Activated naive CD4-positive, alpha-beta T cell treated with Interleukin-2 at 50 U/mL for 16 hours (primary cell): Measurements from ENCODE around the gene RPTOR.

Source experiments
- DNase-seq: peaks from one replicate; pipeline ENCODE4 v3.0.0-alpha.2; 2020

Gene RPTOR

GRCh38 chr17:80671039-80671824 lies 126.6 kb downstream of the RPTOR start:
- DNase-seq, result no peak

DNA sequence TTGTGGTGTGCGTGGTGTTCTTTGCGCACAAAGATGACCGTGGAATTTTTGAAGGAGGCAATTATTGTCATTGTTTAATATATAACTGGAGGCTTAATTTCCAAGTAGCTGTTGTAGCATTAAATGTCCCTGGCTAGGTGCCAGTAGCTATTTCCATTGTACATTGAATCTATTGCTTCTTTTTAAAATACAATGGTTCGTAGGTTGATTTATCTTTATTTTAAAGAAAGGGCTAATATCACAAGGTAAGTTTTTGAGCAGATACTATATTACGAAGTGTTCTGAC lies 127.1 kb downstream of the RPTOR start:
- DNase-seq, result no peak

DNA sequence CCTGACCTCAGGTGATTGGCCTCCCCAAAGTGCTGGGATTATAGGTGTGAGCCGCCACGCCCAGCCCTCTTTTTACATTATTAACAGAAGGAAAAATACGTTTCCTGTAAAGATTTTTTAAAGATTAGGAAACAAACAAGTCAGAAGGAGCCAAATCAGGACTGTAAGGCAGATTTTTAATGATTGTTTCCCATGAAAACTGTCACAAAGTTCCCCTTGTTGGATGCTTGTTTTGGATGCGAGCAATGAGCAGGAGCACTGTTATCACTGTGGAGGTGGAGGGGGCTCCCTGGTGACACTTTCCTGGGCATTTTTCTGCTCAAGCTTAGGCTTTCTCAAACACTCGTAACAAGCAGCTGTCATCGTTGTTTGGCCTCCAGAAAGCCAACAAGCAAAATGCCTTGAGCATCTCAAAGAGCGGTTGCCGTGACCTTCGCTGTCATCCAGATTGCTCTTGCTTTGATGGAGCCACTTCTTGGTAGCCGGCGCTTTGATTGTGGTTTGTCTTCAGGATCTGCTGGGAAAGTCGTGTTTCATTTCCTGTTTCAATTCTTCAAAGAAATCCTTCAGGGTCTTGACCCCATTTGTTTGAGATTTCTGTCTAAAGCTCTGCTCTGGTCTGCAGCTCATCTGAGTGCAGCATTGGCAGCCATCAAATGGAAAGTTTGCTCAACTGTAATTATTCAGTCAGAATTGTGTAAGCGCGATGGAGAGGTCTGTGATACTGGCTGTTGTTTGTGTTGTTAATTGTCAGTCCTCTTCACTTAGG lies 128.7 kb downstream of the RPTOR start:
- no peak for DNase-seq

- DNase-seq, result no peak
Measured at GRCh38 chr17:80675438-80676095, 130.9 kb downstream of the RPTOR start.

DNA sequence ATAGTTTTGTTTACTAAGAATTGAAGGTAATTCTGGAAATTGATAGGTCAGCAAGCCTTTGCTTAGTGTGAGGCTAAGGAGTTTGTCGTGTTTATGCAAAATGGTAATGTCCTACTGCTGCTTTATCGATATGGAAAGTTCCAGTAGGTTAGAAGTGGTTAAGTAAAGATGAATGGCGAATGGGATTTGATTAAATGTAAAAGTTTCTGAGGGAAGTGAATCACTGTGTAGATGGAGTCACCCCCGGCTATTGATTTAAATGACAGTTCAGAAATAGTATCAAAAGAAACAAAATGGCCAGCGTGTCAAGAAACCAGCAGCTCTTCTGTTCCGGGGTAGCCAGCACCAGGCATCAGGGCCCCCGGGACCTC lies 131.4 kb downstream of the RPTOR start:
- no peak for DNase-seq

GRCh38 chr17:80676564-80676963 lies 131.9 kb downstream of the RPTOR start:
- no peak for DNase-seq

DNA sequence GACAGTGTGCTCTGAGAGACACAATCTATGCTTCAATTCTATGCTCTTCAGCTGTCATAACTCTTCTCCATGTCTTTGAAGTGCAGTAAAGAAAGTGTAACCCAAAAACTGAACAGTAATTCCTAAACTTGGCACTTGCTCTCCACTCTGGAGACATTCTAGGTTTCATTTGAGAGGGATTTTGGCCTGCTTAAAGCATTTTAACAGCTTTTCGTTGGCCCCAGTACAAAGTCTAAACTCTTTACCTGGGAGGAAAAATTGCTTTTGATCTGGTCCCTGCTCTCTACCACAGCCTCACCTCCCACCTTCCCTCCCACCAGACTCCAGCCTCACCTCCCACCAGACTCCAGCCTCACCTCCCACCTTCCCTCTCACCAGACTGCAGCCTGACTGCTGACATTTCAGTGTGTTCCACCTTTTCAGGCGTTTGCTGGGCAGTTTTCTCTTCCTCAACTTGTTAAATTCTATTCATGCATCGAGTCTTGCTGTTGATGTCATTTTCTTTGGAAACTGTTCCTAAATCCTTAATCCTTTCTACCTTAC lies 132.6 kb downstream of the RPTOR start:
- no peak for DNase-seq

- no peak for DNase-seq
Measured at GRCh38 chr17:80679816-80680215, 135.2 kb downstream of the RPTOR start.

- no peak for DNase-seq
Measured at GRCh38 chr17:80681215-80681614, 136.6 kb downstream of the RPTOR start.

GRCh38 chr17:80682372-80682771 lies 137.7 kb downstream of the RPTOR start:
- DNase-seq, result no peak

GRCh38 chr17:80683625-80684104 lies 139.0 kb downstream of the RPTOR start:
- DNase-seq, result no peak

- no peak for DNase-seq
Measured at GRCh38 chr17:80687839-80688238, 143.2 kb downstream of the RPTOR start.

GRCh38 chr17:80689129-80689619 lies 144.5 kb downstream of the RPTOR start:
- no peak for DNase-seq

- no peak for DNase-seq
Measured at GRCh38 chr17:80691784-80692183, 147.1 kb downstream of the RPTOR start.

- DNase-seq, result no peak
Measured at GRCh38 chr17:80692931-80693467, 148.4 kb downstream of the RPTOR start.

GRCh38 chr17:80693511-80693910 lies 148.9 kb downstream of the RPTOR start:
- DNase-seq, result no peak

- DNase-seq, result no peak
Measured at GRCh38 chr17:80694085-80694991, 149.7 kb downstream of the RPTOR start.

DNA sequence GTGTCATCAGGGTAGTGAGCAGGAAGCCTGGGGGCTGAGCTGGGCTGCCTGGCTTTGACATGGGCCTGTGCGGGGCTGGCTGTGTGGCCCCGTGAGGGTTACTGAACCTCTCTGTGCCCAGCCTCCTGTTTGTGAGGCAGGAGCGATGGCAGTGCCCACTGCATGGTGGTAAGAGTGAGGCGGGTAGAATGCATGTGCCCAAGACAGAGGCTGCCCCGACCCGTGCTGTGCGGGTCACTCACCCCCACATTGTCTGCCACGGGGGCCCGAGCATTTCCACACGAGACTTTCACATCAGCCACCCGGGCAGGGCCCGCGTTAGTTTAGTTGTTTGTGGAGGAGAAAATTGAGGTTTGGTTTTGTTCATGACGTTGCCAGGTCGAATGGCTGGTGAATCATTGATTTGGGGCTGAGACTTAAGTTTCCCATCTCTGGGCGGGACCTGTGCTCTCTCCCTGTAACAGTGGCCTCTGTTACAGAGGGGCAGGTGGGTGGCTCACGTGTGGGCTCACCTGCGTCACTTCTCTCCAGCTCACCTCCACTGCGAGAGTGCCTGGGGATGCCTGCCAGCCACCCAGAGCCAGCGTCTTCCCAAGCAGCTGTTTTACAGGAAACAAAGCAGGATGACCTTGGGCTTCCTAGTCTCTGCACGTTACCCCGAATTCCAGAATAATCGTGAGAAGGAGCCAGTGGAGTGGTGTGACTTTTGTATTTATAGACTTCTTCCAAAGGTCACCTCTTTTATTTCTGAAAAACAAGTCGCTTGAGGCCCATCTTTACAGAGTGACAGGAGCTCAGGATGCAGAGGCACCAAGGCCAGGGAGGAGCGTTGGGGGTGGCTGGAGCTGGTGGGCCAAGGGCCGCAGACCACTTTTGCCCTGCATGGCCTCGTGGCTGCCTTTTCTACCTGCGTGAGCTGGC lies 150.6 kb downstream of the RPTOR start:
- DNase-seq, result peak; percentile 19

DNA sequence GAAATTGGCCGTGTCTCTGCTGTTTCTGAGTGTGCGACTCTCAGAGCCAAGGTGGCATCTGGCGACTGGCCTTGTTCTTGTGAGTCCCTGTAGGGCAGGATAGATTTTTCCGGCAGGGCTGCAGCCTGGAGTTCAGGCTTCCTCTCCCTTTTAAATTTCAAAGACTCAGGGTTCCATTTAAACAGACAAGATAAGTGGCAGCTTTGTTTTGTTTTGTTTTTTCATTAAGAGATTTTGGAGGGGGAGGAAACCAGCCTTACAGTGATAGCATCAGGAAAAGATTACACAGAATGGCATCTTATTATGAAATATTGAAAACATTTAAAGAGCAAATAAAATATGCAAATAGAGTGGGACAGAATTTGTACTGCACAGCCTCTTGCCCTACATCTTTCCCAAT lies 151.3 kb downstream of the RPTOR start:
- DNase-seq, result no peak

DNA sequence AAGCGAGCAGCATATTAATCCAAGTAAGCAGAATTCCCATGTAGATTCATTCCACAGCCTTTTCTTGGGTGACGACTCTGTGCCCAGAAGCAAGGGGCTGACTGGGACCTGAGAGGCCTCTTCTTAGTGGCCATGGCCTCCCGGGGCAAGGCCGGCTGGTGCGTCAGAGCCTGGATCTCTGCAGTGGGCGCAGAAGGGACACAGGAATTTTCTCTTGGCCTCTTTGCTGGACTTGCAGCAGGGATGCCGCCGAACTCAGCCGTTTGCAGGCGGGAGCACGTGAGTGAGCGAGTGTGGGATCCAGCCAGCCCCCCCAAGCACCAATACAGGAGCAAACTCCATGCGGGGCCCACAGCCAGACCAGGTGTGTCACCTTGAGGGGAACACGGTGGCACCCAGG lies 151.8 kb downstream of the RPTOR start:
- DNase-seq, result no peak

GRCh38 chr17:80696964-80697363 lies 152.3 kb downstream of the RPTOR start:
- no peak for DNase-seq
